ENCODE data around the gene MAN2C1.
"Not testable (repeated sequence)": the region's sequence is repeated elsewhere in the genome, so short reads cannot be mapped to it uniquely, and the experiment has no call there.

Gene MAN2C1

GRCh38 chr15:75342221-75342620, 26.2 kb downstream of the MAN2C1 start:
- no peak for DNase-seq

GRCh38 chr15:75339531-75340240, 28.7 kb downstream of the MAN2C1 start:
- no peak for DNase-seq

- no peak for DNase-seq
Observed at GRCh38 chr15:75338661-75339240, 29.7 kb downstream of the MAN2C1 start.

GRCh38 chr15:75335705-75336355, 32.6 kb downstream of the MAN2C1 start, which contains the start of gene COMMD4:
TSS of gene COMMD4 (plus strand) at chr15:75336063. CDS start at chr15:75336090, 27 bp downstream.
- DNase-seq: peak; percentile 30 to 89 (median 56)

GRCh38 chr15:75335313-75335704, 33.1 kb downstream of the MAN2C1 start:
- DNase-seq: no peak

GRCh38 chr15:75333654-75334419, 34.6 kb downstream of the MAN2C1 start:
- not testable (repeated sequence) for DNase-seq

GRCh38 chr15:75332093-75332492, 36.3 kb downstream of the MAN2C1 start:
- DNase-seq: not testable (repeated sequence)

- no peak for DNase-seq
Observed at GRCh38 chr15:75329571-75329970, 38.8 kb downstream of the MAN2C1 start.

GRCh38 chr15:75328493-75329314, 39.7 kb downstream of the MAN2C1 start:
- DNase-seq: no peak

- DNase-seq: no peak
Observed at GRCh38 chr15:75327491-75327890, 40.9 kb downstream of the MAN2C1 start.

- no peak for DNase-seq
Observed at GRCh38 chr15:75327005-75327404, 41.4 kb downstream of the MAN2C1 start.

- DNase-seq: no peak
Observed at GRCh38 chr15:75325922-75326321, 42.5 kb downstream of the MAN2C1 start.

- no peak for DNase-seq
Observed at GRCh38 chr15:75321711-75322110, 46.7 kb downstream of the MAN2C1 start.

GRCh38 chr15:75319231-75319897, 49.0 kb downstream of the MAN2C1 start:
- DNase-seq: not testable (repeated sequence)

GRCh38 chr15:75314552-75315290, 53.7 kb downstream of the MAN2C1 start:
- DNase-seq: no peak

GRCh38 chr15:75313116-75313845, 55.1 kb downstream of the MAN2C1 start:
- no peak for DNase-seq

GRCh38 chr15:75312548-75312947, 55.9 kb downstream of the MAN2C1 start:
- peak in 1 of 5 experiments; percentile 6 for DNase-seq

- DNase-seq: no peak
Observed at GRCh38 chr15:75309711-75310110, 58.7 kb downstream of the MAN2C1 start.

- peak in 1 of 5 experiments; percentile 17 for DNase-seq
Observed at GRCh38 chr15:75307778-75308390, 60.5 kb downstream of the MAN2C1 start.

- no peak for DNase-seq
Observed at GRCh38 chr15:75306188-75306587, 62.2 kb downstream of the MAN2C1 start.

All from T-helper 2 cell (primary cell).